GM21390 (cell line): ENCODE data around the gene ARRDC5.
"Not testable (repeated sequence)": the region's sequence is repeated elsewhere in the genome, so short reads cannot be mapped to it uniquely, and the experiment has no call there.

ENCODE experiments used
- ATAC-seq: cut with Tn5 transposase; IDR thresholded peaks from one replicate; pipeline ENCODE4 v1.9.1; 2021; ENCODE audit not compliant: unreplicated experiment

Gene ARRDC5

GRCh38 chr19:4902796-4903195 is at the start of gene ARRDC5:
ARRDC5 (minus strand) TSS chr19:4902896; CDS start chr19:4902825, 71 bp downstream.
- ATAC-seq: no peak

DNA sequence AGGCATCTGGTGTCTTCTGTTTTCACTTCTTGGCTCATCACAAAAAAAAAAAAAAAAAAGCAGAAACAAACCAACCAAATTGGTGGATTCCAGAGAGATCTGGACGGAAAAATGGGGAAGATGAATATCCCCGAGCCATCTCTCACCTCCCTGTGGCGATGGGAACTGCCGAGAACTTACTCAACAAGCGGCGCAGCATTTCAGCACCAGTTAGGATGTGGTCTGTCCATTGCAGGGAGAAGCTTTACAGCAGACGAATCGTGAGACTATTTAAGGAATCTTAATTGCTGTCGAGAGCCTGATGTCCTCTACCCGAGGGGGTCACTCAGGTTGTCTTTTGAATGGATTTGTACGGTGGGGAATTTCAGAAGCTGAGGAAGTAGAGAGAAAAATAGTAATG is 49.0 kb upstream of the ARRDC5 start:
- no peak for ATAC-seq

DNA sequence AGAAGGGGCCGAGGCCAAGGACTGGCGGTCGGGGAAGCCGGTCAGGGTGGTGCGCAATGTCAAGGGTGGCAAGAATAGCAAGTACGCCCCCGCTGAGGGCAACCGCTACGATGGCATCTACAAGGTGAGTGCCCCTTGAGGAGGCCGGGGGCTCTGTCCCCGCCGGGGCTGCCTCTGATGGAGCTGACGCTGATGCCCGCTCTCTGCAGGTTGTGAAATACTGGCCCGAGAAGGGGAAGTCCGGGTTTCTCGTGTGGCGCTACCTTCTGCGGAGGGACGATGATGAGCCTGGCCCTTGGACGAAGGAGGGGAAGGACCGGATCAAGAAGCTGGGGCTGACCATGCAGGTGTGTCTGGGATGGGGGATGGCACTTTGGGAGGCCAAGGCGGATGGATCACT is 48.0 kb upstream of the ARRDC5 start:
- not testable (repeated sequence) for ATAC-seq

DNA sequence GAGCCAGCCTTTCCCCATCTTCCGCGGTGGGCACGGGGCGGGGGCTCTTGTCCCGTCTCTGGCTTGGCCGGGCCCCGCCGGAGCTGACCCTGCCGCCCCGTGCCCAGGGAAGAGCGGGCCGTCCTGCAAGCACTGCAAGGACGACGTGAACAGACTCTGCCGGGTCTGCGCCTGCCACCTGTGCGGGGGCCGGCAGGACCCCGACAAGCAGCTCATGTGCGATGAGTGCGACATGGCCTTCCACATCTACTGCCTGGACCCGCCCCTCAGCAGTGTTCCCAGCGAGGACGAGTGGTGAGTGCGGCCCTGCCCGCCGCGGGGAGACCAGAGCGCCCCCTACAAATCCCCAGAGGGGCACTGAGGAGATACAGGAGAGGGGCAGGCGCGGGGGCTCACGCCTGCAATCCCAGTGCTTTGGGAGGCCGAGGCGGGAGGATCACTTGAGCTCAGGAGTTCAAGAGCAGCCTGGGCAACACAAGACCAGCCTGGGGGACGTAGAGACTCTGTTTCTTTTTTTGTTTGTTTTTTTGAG is 39.0 kb upstream of the ARRDC5 start:
- ATAC-seq: not testable (repeated sequence)

- no peak for ATAC-seq
Measured at GRCh38 chr19:4939466-4939865, 36.8 kb upstream of the ARRDC5 start.

- not testable (repeated sequence) for ATAC-seq
Measured at GRCh38 chr19:4938461-4938860, 35.8 kb upstream of the ARRDC5 start.

GRCh38 chr19:4937060-4937459 is 34.4 kb upstream of the ARRDC5 start:
- no peak for ATAC-seq

- ATAC-seq: no peak
Measured at GRCh38 chr19:4935444-4935843, 32.7 kb upstream of the ARRDC5 start.

GRCh38 chr19:4933528-4933927 is 30.8 kb upstream of the ARRDC5 start:
- ATAC-seq: no peak

GRCh38 chr19:4932711-4933110 is 30.0 kb upstream of the ARRDC5 start:
- no peak for ATAC-seq

DNA sequence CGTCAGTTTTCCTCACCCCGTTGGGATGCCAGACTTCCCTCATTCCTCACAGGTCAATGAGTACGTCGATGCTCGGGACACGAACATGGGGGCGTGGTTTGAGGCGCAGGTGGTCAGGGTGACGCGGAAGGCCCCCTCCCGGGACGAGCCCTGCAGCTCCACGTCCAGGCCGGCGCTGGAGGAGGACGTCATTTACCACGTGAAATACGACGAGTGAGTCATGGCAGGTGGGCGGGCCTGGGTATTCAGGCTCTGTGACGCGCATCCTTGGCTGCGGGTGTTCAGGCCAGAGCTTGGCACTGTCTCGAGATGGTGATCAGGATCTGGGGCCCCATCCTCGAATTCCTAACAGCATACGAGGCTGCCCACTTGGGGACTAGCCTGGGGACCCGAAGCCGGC is 28.0 kb upstream of the ARRDC5 start:
- no peak for ATAC-seq

DNA sequence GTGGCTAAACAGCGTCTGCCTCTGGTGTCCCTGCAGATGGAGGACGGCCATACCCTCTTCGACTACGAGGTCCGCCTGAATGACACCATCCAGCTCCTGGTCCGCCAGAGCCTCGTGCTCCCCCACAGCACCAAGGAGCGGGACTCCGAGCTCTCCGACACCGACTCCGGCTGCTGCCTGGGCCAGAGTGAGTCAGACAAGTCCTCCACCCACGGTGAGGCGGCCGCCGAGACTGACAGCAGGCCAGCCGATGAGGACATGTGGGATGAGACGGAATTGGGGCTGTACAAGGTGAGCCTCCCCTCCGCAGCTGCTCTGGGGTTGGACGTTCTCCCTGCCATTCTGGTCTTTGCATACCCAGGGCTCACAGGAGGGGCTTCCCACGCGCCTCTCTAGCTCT is 26.5 kb upstream of the ARRDC5 start:
- no peak for ATAC-seq

DNA sequence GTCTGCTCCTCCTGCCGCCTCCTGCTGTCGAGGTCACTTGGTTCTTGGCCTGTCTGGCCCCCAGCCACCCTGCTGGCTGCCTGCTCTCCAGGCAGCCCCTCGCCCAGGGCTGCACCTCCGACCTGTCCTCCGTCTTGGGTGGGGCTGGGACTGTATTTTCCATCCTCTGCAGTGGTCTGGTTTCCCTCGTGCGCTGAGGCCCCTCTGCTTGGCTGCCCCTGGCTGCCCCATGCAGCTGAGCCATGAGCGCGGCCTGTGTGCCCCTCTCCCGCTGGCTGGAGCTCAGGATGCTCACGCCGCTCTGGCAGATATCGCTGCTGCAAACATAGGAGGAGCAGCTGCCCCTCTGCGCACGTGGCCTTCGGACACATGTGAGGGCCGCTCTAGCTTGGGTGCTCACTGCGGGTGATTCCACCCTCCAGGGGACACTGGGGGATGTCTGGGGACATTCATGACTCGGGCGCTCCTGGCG is 20.6 kb upstream of the ARRDC5 start:
- ATAC-seq: no peak

- ATAC-seq: no peak
Measured at GRCh38 chr19:4922530-4923275, 20.0 kb upstream of the ARRDC5 start.

DNA sequence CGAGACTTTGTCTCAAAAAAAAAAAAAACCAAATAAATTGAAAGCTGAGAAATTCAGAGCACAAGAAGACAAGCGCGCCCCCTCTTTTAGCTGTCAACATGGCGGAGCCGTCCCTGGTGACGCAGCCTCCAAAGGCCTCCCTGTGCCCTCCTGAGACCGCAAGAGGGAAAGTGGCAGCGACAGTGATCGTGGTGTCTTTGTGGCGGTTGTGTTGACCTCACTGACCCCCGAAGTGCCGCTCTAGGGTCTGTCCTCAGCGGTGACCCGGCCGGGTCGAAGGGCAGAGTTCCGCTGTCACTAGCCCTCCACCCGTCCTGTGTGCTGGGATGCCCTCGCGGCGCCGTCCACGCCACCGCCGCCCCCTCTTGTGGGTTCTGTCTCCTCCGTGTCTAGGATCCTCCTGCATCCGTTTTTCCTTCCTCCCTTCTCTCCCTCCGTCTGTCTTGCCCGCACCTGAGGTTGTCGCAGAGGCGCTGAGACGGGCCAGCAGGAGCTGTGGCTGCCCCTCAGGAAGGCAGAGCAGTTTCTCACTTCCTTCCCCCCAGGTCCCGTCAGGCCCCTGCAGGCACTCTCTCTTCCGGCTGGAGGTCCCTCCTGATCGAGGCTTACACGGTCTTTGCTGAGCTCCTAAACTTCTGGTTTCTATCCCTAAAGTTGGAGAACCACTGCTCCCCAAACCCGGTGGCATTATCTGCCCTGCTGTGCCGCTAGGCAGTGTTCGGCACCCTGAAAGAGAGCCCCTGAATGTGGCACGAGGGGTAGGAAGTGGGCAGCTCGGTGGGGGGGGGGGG is 13.8 kb upstream of the ARRDC5 start:
- no peak for ATAC-seq

GRCh38 chr19:4914736-4915501 is 12.2 kb upstream of the ARRDC5 start:
- no peak for ATAC-seq

DNA sequence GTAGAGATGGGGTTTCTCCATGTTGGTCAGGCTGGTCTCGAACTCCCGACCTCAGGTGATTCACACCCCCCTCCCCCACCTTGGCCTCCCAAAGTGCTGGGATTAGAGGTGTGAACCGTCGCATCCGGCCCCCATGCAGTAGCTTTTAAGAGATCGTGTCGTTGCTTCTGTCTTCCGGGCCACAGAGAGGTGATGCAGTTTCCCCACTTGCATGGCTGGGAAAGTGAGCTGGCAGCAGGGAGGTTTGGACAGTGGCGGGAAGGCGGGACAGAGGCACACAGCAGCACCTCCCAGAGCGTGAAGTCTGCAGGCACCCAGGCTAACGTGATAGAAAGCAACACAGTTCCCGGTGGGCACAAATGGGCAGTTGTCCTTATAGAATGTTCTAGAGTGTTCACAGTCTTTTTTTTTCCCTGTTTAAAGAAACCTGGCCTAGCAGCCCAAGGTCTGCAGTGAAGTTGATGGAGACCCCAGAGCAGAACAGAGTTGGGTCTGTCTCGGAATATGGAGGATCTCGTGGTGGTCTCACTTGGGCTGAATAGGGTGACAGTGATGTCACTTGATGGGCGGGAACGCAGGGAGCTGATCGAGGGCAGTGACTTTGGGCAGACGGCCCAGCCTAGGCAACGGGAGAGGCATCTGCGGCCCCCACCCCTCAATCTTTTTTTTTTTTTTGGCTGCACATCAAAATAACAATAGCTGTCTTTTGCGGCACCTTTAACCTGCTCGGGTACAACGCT is 11.5 kb upstream of the ARRDC5 start:
- ATAC-seq: no peak

- no peak for ATAC-seq
Measured at GRCh38 chr19:4911786-4912672, 9.3 kb upstream of the ARRDC5 start.

GRCh38 chr19:4911314-4911713 is 8.6 kb upstream of the ARRDC5 start:
- ATAC-seq: no peak
